ENCODE measurements around the gene ADARB2.

ADARB2 gene

DNA sequence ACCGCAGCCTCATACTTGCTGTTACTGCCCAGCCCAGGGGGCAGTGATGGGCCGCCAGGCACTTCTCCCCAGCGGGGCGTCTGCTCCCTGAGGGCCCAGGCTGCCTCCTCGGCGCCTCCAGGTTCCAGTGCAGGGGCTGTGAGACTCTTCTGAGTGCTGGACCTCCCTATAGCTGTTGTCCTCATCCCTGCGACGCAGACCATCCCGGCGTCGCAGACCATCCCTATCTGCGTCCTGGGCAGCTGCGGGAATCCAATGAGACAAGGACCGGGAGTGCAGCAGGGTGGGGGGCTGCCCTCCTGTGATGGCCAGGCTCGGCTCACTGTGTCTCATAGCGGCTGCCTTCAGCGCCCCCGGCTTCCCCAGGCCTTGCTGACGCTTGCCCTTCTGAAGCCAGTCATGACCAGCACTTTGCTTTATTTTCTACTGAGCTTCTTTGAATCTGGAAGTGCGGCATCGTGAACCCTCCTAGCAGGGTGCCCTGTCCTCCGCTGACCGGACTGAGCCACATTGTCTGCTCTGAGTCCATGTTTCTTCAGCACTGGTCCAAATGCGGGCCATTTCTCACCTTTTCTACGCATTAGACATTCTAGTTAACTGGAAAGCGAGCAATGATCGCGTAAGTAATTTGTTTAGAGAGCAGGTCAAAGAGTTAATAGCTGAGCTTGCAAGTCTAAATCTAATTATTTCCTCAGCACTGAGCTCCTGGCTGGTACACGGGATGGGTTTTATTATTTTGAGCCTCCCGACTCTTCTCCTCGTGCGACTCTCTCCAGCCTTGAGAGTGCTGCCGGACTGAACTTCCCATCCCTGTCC, 341.6 kb downstream of the ADARB2 start:
- no peak for DNase-seq (ENCODE audit: low spot score)
- in situ Hi-C loops (cut with MboI; ENCODE audit: low sequenced_read_pairs, unreplicated experiment) = no loop called here
- no peak for TF ChIP-seq CTCF (IDR thresholded peaks at IDR 0.05; ENCODE audit: borderline replicate concordance, control extremely low read depth, extremely low read depth, insufficient read depth, missing control alignments)

DNA sequence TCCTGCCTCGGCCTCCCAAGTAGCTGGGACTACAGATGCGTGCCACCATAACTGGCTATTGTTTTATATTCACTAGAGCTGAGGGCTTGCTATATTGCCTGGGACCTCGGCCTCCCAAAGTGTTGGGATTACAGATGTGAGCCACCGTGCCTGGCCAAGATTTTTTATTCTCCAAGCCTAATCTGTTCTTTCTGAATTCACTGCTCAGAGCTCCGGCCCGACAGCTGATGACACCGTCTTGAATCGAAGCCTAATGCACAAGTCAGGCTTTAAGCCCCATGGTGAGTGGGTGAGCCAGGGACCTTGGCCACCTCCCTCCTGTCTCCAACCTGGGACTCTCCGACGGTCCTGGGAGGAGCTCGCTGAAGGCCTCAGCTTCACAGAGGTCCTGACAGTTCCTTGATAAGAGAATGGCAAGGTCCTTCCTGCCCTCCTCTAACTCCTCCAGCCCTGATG, 342.3 kb downstream of the ADARB2 start:
- in situ Hi-C loops (cut with MboI; ENCODE audit: low sequenced_read_pairs, unreplicated experiment) = no loop called here
- no peak for TF ChIP-seq CTCF (IDR thresholded peaks at IDR 0.05; ENCODE audit: borderline replicate concordance, control extremely low read depth, extremely low read depth, insufficient read depth, missing control alignments)
- DNase-seq (ENCODE audit: low spot score) = no peak

DNA sequence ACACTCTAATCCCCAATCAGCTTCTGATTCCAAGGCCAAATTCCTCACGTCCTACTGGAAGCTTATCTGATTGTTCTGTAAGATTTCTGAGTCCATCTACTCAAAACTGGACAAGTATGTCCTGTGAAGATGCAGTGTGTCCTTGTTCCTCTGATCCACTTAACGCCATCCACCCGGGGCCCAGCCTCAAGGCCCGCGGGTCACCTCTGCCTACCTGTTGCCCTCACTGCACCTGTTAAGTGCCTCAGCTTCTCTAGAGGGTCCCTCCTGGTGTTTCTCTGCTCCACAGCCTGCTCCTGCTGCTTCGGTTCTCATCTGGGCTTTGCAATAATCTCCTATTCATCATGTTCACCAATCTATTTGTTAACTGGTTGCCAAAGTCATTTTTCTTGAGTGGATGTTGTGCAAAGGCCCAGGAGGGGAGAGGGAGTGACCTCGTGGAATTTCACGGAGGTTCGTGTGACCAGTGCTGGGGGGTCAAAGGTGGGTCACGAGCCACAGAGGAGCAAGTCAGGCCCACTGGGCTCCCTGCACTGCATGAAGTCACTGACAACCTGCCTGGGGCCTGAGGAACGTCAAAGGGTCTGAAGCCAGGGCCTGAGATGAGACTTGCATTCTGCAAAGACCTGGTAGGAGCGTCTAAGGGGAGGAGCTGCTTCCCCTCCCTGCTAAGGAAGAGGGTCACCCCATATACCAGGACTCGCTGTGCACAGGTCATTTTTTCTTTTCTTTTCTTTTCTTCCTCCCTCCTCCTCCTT, 343.0 kb downstream of the ADARB2 start:
- in situ Hi-C loops (cut with MboI; ENCODE audit: low sequenced_read_pairs, unreplicated experiment) = no loop called here
- no peak for DNase-seq (ENCODE audit: low spot score)
- TF ChIP-seq CTCF (IDR thresholded peaks at IDR 0.05; ENCODE audit: borderline replicate concordance, control extremely low read depth, extremely low read depth, insufficient read depth, missing control alignments) = no peak

DNA sequence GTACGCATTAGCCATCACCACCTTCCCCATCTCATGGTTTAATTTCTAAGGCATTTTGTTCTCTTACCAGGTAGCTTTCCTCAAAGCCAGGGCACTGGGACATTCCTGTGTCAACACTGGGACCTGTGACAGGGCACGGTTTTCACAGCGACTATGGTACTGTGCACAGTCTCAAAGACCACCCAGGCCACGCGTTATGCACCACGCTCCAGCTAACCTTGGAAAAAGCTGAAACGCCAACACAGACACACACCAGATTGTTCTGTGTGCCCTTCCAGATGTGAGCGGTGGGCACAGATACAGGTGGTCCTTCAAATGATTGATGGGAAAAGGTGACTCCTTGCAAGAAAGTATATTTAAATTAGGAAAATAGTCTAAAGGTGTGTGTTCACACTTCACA, 343.8 kb downstream of the ADARB2 start:
- in situ Hi-C loops (cut with MboI; ENCODE audit: low sequenced_read_pairs, unreplicated experiment) = no loop called here
- no peak for TF ChIP-seq CTCF (IDR thresholded peaks at IDR 0.05; ENCODE audit: borderline replicate concordance, control extremely low read depth, extremely low read depth, insufficient read depth, missing control alignments)
- no peak for DNase-seq (ENCODE audit: low spot score)

- TF ChIP-seq CTCF (IDR thresholded peaks at IDR 0.05; ENCODE audit: borderline replicate concordance, control extremely low read depth, extremely low read depth, insufficient read depth, missing control alignments) = no peak
- in situ Hi-C loops (cut with MboI; ENCODE audit: low sequenced_read_pairs, unreplicated experiment) = no loop called here
- DNase-seq (ENCODE audit: low spot score) = no peak
Observed at GRCh38 chr10:1392127-1392526, 345.2 kb downstream of the ADARB2 start.

DNA sequence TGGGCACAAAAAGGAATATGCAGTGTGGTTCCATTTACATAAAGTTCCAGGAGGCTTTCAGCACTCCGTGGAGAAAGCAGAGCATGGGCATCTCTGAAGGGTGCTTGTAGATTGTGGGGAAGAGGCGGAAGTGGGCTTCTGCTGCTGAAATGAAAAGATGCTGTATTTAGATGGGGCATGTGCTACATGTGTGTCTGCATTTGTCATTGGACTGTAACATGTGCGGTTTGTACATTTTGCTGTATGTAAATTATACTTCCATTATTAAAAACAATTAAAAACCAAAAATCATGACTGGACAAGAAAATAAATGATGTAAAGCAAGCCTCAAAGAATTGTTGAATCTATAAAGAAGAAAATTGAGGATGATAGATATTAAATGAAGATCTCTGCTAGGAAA, 347.1 kb downstream of the ADARB2 start:
- in situ Hi-C loops (cut with MboI; ENCODE audit: low sequenced_read_pairs, unreplicated experiment) = no loop called here
- no peak for TF ChIP-seq CTCF (IDR thresholded peaks at IDR 0.05; ENCODE audit: borderline replicate concordance, control extremely low read depth, extremely low read depth, insufficient read depth, missing control alignments)
- DNase-seq (ENCODE audit: low spot score) = no peak

All from GM13976 (cell line).